ELR (cell line): ENCODE data around the gene CORO6.

ENCODE experiments used
- DNase-seq: peaks from one replicate; pipeline ENCODE4 v3.0.0-alpha.2; 2015; ENCODE audit warnings: low read depth

The CORO6 gene

DNA sequence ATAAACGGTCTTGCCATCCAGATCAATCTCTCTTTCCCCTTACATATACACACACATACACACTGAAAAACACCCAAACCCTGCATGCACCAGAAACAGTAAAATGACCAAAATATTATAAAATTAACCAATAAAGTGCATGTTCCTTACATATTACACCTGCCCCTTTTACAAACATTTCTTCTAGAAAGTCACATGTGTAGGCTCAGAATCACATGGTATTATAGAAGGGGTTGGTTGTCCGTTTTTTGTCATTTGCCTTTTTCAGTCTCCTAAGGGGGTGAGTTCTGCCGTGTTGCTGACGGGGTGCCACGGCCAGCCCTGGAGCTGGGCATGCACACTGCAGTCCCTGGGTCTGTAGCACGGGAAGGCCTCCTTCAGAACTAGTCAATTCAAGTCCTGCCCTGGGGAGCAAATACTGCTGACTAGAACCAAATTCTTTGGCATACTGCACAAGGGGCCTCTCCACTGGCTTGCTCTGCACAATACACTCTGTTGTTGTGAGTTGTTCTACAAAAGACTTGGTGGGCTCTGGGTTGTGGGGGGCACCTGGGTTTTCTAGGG, 8.0 kb upstream of the CORO6 start:
- no peak for DNase-seq

DNA sequence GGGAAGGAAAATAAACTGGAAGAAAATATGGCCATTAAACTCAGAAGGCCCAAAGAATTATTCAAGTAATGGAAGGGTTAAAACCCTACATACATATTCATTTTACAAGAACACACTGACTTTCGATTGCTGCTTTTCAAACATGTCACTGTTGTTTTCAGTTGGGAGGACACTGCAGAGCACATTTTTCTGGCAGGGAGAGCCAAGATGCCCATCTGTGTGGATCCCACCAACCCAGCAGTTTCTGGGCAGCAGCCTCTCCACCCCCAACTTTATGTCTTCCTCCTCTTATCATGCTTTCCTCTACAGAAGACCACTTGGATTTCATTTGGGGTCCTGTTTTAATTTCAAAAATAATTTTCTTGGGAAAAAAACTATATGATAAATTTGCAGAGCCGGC, 7.1 kb upstream of the CORO6 start:
- DNase-seq: no peak

DNA sequence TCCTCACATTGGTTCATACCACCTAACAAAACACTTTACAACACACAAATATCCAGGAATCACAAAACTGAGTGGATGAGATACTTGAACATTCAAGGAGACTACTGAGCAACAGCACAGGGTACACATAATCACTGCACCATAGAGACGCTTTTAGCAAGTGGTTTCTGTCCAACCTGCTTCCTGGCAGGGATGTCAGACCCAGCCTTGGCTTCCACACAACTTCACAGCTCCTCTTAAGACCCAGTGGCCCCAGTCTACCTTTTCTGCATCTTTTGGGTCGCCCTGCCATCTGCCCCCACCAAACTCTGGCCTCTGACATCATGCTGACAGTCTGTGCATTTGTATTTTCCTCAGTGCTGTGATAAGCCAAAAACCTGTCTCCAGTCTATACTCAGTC, 5.9 kb upstream of the CORO6 start:
- DNase-seq: no peak

DNA sequence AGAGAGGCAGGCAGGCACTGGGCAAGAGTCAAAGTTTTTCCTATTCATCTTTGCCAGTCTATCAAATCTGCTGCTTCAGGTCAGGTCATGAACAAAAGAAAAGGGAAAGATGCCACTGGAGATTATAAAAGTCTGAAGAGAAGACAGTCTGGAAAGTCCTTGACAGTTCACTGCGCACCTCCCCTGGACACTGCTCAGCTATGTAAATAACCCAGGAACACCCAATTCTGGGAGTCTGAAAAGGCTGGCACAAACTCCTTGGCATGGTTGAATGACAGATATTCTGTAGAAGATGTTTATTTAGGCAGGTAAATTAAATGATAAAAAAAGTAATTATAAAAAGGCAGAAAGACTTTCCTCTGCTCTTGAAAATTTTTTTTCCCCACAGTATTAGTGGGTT, 5.2 kb upstream of the CORO6 start:
- DNase-seq: no peak

DNA sequence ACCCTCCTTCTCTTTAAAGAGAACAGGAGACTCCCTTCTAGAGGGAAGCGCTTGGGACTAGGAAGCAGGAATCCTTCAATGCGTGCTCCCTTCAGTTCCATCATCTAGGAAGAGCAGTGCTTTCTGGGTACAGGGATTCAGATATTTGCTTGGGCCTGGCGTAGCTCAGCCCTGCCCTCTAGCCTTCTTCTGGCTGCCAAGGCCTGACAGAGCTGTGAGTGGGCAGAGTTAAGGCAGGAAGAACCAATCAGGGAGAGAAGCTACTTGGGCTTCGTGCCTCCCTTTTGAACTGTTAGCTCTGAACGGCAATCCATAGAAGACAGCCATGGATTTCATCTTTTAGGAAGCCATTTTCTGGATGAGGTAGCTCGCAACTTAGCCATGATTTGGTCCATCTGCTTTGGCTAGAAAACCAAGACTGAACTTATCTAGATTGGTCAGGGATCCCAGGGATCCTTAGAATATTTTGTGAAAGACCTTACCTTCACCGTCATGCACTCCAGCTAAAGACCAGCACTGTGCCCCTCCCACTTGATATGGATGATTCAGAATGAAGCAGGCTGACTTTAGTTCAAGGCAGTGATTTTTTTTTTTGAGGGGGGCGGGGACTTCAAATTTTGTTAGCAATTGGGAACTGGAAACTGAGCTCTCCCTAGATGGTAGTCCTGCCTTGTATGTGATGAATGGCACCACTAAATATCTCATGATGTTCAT, 2.5 kb upstream of the CORO6 start:
- peak; percentile 48 for DNase-seq

DNA sequence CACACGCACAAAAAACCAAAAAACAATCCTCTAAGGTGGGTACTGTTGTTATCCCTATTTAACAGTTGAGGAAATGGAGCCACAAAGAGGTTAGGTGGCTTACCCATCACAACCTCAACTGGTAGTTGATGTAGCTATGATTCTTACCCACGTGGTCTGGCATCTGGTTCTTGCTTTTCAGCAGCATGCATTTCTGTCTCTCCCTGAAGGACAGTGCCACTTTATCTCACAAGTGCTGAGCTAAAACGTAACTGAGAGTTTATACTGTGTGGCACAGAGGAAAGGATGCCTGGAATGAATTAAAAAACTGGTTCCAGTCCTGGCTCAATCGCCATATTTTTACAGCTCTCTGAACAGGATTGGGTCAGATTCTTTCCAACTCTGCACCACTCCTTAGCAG, 1.9 kb upstream of the CORO6 start:
- no peak for DNase-seq

DNA sequence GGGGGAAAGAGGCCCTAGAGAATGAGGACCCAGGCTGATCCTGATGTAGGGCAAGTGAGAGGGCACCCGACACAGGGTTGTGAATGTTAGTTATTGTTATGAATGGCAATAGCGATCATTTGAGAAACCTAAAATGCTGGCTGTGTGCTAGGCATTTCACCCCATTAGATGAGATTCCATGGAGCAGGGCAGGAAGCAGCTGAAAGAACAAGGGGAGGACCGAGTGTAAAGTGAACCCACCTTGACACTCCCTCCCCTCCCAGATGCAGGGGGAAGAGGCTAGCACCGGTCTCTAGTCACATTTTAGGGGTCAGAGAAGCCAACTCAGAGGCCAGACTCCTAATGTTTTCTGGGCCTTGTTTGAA, 553 bp upstream of the CORO6 start:
- no peak for DNase-seq

DNA sequence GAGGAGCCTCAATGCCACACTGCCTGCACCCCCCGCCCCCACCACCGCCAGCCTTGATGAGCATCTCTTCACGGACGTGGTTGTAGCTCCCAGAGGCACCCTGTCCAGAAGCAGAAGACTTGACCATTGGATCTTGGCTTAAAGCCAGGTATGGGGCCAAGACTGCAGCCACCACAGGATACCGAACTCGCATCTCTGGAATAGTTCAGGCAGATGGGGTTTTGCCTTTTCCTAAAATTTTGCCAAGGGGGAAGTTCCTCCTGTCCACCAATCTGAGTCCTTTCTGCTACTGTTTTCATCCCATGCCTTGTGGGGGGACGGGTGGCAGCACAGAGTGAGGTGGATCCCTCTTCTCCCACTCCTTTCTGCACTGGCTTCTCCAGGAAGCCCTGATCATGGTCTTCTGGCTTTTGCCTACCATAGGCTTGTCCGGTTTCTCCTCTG, 939 bp downstream of the CORO6 start:
- no peak for DNase-seq

DNA sequence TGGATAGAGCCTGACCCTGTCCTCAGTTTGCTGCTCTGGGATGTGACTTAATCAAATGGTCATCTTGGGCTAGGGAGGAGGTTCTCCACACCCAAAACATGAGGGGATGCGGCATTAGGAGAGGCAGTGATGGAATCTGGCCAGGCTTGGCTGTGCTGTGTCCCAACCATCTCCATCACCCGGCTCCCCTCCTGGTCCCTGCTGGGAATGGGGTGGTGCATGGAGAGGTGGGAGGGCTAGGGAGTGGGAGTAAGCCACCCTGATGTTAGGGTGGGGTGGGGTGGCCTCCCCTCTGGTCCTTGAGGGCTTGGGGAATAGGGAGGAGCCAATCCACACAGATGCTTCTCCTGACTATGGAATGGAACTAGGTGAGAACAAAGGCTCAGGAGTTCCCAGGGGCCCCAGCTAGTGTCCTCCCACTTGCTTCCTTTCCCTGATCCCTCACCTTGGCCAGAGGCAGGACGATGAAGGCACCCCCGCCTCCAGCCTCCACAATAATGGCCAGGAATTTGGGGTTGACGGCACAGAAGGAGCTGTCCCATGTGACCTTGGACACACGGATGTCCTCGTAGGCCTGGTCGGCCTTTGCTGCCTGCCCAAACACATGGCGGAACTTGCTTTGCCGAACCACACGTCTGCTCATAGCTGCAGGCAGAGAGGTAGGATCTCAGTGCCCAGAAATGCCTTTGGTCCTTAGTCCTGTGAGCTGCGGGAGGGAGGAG, 1.8 kb downstream of the CORO6 start:
- no peak for DNase-seq

DNA sequence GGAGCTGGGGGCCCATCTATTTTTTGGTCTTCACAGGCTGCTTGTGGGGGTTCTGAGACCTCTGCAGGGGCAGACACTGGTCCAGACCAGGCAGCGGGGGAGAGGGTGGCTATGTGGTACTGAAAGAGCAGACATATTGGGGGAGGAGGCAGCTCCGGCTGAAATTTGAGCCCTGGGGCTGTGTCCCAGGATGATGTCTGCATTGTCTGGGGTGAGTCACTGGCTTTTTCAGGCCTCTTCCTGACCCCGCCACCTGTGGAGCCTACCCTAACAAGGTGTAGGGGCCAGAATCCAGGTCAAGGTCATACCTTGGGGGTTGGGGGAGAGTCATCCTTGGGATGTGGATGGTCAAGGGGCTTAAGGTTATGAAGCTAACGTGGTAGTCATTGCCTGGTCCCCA, 2.4 kb downstream of the CORO6 start:
- peak; percentile 71 for DNase-seq

DNA sequence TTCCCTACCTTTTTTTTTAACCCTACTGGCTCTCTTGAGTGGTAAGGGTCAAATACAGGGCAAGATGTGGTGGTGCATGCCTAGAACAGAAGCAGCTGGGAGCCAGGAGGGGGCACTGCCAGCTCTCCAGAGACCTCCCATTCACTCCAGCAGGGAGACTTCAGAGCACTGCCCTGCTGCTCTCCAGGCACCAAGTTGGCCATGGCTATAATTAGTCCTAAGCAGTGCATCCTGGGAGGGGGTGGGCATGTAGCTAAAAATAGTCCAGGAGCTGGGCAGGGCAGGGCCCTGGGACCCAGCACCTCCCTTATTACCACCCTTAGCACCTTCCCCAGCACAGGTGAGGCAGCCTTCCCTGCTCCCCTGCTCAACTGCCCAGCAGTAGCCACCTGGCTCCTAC, 3.5 kb downstream of the CORO6 start:
- peak; percentile 47 for DNase-seq

DNA sequence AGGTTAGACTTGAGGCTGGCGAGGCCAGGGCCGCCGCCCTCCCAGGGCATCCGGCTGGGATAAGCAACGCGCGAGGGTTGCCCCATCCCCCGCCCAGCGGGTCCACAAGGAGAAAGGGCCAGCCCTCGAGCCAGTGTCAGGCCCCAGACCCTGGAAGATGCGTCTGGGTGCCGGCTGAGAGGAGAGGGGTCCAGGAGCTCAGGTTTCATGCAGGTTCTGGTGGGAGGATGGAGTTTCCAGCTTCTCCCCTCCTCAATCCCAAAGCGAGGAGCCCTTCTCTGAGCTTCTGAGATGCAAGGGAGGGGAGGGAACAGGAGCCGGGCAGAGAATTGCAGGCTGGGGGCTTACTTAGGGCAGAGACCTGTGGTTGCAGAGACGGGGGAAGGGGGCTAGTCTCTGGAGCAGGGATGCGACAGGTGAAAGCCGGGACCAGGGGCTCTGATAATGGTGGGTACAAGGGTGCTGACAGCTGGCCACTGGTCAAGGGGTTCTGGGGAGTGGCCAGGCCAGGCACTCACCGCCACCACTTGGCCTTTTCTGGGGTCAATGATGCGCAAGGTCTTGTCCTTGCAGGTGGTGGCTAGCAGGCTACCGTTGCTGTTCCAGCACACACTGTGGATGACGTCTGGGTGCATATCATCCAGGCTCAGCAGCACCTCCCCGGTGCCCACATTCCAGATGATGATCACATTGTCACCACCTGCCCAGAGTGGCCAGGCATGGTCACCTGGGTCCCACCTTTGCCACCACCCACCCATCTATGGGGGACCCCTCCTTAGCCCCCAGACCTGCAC, 4.2 kb downstream of the CORO6 start:
- no peak for DNase-seq

DNA sequence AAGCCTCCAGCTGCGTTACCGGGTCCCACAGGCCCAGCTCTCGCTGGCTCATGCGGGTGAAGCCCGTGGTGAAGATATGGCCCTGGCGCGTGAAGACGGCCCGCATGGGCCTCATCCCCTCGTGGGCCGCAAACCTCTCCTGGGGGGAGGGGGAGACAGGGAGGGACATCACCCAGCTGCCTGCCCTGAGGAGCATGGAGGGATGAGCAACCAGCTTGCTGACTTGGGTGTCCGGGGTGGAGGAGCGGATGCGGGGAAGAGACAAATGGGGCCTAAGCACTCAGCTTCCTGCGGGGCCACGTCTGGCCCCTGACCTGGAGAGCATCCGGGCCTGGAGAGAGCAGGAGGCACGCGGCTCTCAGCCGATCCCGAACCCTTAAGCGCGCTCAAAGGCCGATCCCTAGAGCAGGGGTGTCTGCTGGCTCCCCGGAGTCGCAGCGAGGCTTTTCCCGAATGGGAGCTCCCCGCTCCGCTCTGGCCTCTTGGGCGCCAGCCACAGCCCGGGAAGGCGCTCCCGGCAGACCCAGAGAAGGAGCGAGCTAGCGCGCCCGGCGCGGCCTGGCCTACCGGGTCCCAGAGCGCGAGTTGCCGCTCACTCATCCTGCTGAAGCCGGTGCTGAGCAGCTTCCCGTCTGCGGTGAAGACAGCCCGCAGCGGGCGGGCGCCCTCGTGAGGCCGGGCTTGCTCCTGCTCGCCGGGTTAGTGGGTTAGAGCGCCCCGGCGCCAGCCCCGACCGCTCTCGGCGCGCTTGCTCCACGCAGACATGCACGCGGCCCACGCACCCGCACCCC, 5.0 kb downstream of the CORO6 start:
- DNase-seq: peak; percentile 53

DNA sequence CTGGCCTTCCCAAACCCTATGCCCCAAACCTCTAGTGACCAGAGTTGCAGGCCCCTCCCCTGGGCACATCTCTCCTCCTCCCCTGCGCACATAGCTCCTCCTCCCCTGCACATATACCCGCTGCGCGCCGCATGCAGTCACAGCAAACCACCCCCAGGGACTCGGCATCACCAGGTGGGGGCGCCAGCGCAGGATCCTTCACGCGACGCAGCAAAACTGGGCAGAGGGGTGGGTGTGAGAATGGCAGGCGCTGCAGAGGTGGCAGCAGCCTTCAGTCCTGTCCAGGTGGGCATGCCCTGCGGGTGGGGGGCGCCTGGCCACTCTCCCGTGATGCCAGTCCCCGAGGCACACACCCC, 5.6 kb downstream of the CORO6 start:
- DNase-seq: peak; percentile 65

DNA sequence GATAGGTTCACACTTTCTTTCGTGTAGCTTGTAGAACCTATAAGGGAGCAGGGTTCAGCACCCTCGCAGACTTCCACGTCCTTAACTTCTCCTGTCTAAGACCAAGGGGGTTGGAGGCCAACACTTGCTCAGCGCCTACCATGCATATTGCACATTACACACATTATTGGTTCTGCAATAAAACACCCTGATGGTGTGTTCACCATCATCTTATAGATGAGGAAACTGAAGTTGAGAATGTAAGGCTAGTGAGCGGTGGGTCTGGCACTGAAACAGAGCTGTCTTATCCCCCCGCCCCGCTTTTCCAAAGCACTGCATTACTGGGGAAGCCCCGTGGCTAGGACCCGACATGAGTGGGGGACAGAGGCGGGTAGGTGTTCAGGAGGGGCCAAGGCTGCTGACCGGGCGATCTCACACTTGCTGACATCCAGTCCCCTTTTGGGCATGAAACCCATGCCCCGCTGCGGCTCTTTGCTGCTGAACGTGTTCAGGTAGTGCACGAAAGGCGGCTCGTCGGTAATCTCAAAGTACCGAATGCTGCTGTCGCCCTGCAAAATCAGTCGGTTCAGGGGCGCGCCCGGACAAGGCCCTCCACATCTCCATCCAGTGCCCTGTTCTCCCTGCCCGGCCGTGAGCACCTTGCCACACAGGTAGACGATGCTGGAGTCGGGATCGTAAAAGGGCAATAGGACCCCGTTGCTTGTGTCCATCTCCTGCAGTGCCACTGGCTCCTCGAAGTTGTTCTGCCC, 6.2 kb downstream of the CORO6 start:
- DNase-seq: no peak

DNA sequence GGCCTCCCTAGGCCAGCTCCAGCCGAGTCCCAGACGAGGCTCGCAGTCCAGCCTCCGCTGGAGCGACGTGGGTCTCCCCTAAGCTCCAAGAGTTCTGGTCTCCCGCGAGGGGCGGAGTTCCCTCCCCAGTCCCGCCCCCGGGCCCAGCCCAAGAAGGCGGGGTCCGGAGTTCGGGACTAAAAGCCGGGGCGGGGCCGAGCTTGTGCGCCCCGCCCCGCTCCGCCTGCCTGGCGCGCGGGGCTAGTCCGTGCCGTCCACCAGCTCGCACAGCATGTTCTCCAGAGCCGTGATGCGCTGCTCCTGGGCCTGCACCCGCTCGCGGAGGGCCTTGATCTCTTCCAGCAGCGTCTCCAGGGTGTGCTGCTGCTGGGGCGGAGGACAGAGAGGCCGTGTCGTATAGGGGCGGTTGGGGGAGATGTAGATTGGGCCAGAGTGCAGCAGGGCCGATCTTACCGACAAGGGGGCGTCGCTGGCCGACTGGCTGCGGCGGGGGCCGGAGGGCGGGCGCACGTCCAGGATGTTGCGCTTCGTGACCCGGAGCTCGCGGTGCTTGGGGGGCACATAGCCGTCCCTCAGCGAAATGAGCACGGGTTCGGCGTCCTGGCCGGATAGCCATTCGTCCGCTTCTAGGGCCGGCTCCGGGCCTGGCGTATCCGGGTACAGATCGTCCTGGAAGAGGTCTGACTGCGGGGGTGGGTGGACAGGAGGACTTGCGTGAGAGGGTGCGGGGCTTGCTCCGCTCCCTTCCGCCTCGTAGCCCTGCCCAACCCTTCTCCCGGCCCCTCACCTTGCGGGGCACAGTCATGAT, 7.0 kb downstream of the CORO6 start:
- peak; percentile 84 for DNase-seq

DNA sequence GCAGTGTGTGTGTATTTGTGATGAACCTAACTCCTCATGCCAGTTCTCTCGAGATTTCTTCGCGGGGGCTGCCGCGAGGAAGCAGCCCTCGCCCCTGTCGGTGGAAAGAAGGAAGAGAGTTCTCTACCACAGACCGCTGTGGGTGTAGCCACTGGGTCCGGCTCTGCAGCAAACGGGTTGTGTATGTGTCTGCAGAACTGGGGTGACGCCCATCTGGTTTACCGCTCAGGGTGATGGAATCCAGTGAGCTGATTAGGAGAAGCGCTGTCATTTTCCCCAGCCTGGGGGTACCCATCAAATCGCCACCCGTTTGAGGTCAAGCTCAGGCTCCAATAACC, 7.7 kb downstream of the CORO6 start:
- DNase-seq: peak; percentile 35

DNA sequence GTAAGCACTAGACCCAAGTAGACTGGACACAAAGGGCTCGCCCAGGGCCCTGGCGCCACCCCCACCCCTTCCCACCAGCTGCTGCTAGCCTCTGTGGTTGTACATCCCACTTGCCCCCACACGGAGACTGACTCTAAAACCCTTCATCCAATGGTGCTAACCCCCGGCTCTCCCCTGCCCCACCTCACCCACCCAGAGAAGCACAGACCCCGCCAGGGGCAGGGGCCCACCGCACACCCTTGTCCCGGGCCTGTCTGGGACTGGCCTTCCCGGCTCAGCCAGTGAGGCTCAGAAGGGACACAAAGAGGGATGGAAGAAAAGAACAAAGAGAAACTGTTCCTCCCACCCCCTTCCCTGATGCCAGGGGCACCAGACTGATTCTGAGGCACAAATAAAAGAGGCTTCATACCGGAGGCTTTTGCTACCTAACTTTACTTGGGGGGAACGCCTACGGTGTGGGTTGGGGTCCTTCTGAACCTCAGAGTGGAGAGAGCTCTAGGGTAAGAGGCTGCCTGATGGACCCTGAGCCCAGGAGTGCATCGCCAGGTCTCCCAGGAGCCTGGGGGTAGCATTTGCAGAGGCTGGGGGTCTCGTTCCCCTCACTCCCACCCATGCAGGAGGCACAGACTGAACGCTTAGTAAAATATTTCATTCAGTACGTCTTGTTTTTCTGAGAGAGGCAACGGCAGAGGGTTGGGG, 8.2 kb downstream of the CORO6 start:
- DNase-seq: no peak

DNA sequence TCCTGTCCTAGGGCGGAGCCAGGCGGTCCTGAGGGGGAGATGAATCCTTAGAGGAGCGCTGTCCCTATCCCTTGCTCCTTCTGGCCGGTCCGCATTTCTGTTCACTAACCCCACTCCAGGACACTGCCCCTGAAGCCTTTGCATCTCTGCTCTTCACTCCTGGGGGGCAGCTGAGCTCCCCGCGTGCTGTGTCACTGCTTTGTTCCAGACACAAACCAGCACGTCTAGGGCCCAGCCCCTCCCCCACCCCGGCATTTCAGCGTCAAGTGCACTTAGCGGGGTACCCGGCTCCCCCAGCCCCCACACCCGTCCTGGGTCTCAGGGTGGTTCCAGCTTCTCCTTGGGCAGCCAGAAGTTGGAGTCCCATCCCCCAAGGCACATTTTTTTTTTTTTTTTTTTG, 8.9 kb downstream of the CORO6 start:
- no peak for DNase-seq

DNA sequence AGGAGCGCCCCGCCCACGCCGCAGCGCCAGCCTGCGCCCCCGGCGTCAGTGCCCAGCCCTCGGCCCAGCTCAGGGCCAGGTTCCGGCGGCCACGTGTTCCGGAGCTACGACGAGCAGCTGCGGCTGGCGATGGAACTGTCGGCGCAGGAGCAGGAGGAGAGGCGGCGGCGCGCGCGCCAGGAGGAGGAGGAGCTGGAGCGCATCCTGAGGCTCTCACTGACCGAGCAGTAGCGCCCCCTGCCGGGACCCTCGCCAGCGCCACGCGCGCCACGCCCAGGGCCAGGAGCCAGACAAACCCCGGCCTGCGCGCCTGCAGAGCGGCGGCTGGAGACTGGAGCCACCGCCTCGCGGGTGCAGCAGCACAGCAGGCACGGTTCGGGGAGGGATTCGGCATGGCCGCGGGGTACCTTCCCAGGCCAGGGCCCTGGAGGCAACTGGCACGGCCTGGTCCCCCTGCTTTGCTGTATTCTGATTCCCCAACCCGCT, 9.3 kb downstream of the CORO6 start:
- peak; percentile 65 for DNase-seq
